ENCODE measurements around the gene ACTL9. TPM values are rescaled to one million over a fixed set of nuclear protein-coding genes. Genes with fewer than 3 reads are reported as not detected.

ACTL9 gene
- polyA plus RNA-seq, 3 donors, result not detected

DNA sequence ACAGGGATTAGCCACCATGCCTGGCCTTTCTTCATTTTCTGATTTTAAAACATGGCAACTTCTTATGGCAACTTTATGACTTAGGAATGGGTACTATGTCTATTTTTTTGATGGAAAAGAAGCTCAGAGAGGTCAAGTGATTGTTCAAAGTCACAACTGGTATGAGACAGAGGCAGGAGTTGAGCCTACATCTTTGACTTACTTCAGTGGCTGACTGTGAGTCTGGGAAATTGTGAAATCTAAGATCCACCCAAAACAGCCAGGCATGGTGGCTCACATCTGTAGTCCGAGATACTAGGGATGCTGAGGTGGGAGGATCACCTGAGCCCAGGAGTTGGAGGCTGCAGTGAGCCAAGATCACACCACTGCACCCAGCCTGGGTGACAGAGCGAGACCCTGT, 2.4 kb upstream of the ACTL9 start:
- H3K9ac ChIP-seq (ENCODE audit: insufficient read depth, low read length, poor library complexity, severe bottlenecking), result no peak overlapping the region
- no peaks in the 10 kb centered on the region for H3K36me3 ChIP-seq (replicated peaks in 1 of 2; ENCODE audit: control insufficient read depth in 1 of 2, insufficient read depth in 2 of 2, low read length in 2 of 2)
- peaks cover 0 to 2% of the 10 kb centered on the region in 2 donors for H3K27me3 ChIP-seq (ENCODE audit: control insufficient read depth in 2 of 2, insufficient read depth in 2 of 2, low read length in 2 of 2)
- Mint-ChIP-seq H3K36me3 (no peaks in the 10 kb centered on the region), H3K9me3 (peaks cover 0 to 5% (median 0%) of the 10 kb centered on the region in 7 donors), H3K4me3 (no peak overlapping the region), H3K27ac (peak overlapping the region in 1 of 7 donors; percentile 31), H3K4me1 (peaks cover 27% of the 10 kb centered on the region), H3K27me3 (ENCODE audit: low read depth in 3 of 3) (peaks cover 21 to 56% (median 42%) of the 10 kb centered on the region in 3 donors)
- peaks cover 15 to 26% of the 10 kb centered on the region in 2 donors for H3K4me1 ChIP-seq (ENCODE audit: control insufficient read depth in 1 of 2, insufficient read depth in 2 of 2, low read length in 2 of 2)
- no peak for DNase-seq
- H4K20me1 ChIP-seq (ENCODE audit: insufficient read depth, low read length), result no peaks in the 10 kb centered on the region
- no peaks in the 10 kb centered on the region for H3K9me3 ChIP-seq (replicated peaks in 1 of 2; ENCODE audit: control insufficient read depth in 1 of 2, insufficient read depth in 1 of 2, low read length in 2 of 2)
- H2AFZ ChIP-seq (ENCODE audit: insufficient read depth, low read depth, low read length, poor library complexity, severe bottlenecking), result no peak overlapping the region
- TF ChIP-seq, protein P1, sequence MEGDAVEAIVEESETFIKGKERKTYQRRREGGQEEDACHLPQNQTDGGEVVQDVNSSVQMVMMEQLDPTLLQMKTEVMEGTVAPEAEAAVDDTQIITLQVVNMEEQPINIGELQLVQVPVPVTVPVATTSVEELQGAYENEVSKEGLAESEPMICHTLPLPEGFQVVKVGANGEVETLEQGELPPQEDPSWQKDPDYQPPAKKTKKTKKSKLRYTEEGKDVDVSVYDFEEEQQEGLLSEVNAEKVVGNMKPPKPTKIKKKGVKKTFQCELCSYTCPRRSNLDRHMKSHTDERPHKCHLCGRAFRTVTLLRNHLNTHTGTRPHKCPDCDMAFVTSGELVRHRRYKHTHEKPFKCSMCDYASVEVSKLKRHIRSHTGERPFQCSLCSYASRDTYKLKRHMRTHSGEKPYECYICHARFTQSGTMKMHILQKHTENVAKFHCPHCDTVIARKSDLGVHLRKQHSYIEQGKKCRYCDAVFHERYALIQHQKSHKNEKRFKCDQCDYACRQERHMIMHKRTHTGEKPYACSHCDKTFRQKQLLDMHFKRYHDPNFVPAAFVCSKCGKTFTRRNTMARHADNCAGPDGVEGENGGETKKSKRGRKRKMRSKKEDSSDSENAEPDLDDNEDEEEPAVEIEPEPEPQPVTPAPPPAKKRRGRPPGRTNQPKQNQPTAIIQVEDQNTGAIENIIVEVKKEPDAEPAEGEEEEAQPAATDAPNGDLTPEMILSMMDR (IDR thresholded peaks at IDR 0.05), result no peak
- WGBS (ENCODE audit: insufficient coverage), result no CpG with 5 or more reads among the region's 2 CpGs
- H3K79me2 ChIP-seq (ENCODE audit: insufficient read depth, low read length), result no peaks in the 10 kb centered on the region
- no peak overlapping the region for H3K27ac ChIP-seq (ENCODE audit: low read depth in 1 of 2, low read length in 2 of 2)
- intact Hi-C loops (cut with micrococcal nuclease), result no loop called here
- no peak overlapping the region for H3K4me2 ChIP-seq (replicated peaks; ENCODE audit: extremely low read depth, low read length, poor library complexity, severe bottlenecking)
- H3K4me3 ChIP-seq (replicated peaks in 1 of 3; ENCODE audit: low read depth in 2 of 3, low read length in 3 of 3), result no peak overlapping the region

DNA sequence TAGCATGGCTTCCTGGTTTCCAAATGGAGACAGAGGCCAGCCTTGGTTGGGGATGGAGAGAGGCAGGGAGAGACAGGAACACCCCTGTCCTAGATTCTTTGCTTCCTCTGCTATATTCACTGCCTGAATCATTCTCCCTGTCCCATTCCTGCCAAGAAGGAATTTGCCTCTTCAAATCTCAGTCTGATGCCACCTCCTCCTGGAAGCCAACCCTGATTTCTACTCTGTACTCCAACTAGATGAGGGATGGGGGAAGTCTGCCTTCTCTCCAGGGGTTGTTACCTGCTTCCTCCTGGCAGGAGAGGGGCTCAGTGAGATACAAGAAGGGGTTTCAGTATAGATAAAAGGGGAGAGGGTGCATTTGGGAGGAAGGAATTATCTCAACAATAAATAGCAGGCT, 1.3 kb upstream of the ACTL9 start:
- no peak for DNase-seq
- peaks cover 21 to 57% (median 34%) of the 10 kb centered on the region in 3 donors for H3K27me3 Mint-ChIP-seq (ENCODE audit: low read depth in 3 of 3)
- Histone ChIP-seq H3K27me3 (ENCODE audit: control insufficient read depth in 2 of 2, insufficient read depth in 2 of 2, low read length in 2 of 2) (no peaks in the 10 kb centered on the region), H3K79me2 (ENCODE audit: insufficient read depth, low read length) (no peaks in the 10 kb centered on the region), H3K9me3 (replicated peaks in 1 of 2; ENCODE audit: control insufficient read depth in 1 of 2, insufficient read depth in 1 of 2, low read length in 2 of 2) (no peaks in the 10 kb centered on the region), H3K27ac (ENCODE audit: low read depth in 1 of 2, low read length in 2 of 2) (no peak overlapping the region), H3K4me1 (ENCODE audit: control insufficient read depth in 1 of 2, insufficient read depth in 2 of 2, low read length in 2 of 2) (peaks cover 15 to 26% of the 10 kb centered on the region in 2 donors), H3K4me3 (replicated peaks in 1 of 3; ENCODE audit: low read depth in 2 of 3, low read length in 3 of 3) (no peak overlapping the region), H3K36me3 (replicated peaks in 1 of 2; ENCODE audit: control insufficient read depth in 1 of 2, insufficient read depth in 2 of 2, low read length in 2 of 2) (no peaks in the 10 kb centered on the region), H3K4me2 (replicated peaks; ENCODE audit: extremely low read depth, low read length, poor library complexity, severe bottlenecking) (no peak overlapping the region), H3K9ac (ENCODE audit: insufficient read depth, low read length, poor library complexity, severe bottlenecking) (no peak overlapping the region), H2AFZ (ENCODE audit: insufficient read depth, low read depth, low read length, poor library complexity, severe bottlenecking) (no peak overlapping the region), H4K20me1 (ENCODE audit: insufficient read depth, low read length) (no peaks in the 10 kb centered on the region)
- H3K27ac Mint-ChIP-seq, result no peak overlapping the region
- peaks cover 27% of the 10 kb centered on the region for H3K4me1 Mint-ChIP-seq
- H3K9me3 Mint-ChIP-seq, result peaks cover 0 to 5% (median 0%) of the 10 kb centered on the region in 7 donors
- intact Hi-C loops (cut with micrococcal nuclease), result loop anchor here in 1 of 2 donors (10.0 kb wide), 1 partner anchor 85 kb away; the partner anchor contains the start of gene ADAMTS10
- no peak overlapping the region for H3K4me3 Mint-ChIP-seq
- TF ChIP-seq, protein P1 (IDR thresholded peaks at IDR 0.05), result no peak
- no peaks in the 10 kb centered on the region for H3K36me3 Mint-ChIP-seq

Measured in CD14-positive monocyte (primary cell).